A549 treated with CORT108297 at 1 μM for 4 hours (cell line): Measurements from ENCODE around the gene ABHD17A. TPM values are rescaled to one million over a fixed set of nuclear protein-coding genes. Genes with fewer than 3 reads are reported as not detected.

ENCODE experiments used
- total RNA-seq: library from RNA; stranded (reverse); fragments of 200-300 nt; extraction: Qiagen RNA extraction; gene quantifications from 5 replicates; pipeline ENCODE4 v1.2.3, GENCODE V29; 2022

ABHD17A gene
- 19.9 to 42.6 TPM (median 40.1 TPM) in 5 replicates for total RNA-seq

DNA sequence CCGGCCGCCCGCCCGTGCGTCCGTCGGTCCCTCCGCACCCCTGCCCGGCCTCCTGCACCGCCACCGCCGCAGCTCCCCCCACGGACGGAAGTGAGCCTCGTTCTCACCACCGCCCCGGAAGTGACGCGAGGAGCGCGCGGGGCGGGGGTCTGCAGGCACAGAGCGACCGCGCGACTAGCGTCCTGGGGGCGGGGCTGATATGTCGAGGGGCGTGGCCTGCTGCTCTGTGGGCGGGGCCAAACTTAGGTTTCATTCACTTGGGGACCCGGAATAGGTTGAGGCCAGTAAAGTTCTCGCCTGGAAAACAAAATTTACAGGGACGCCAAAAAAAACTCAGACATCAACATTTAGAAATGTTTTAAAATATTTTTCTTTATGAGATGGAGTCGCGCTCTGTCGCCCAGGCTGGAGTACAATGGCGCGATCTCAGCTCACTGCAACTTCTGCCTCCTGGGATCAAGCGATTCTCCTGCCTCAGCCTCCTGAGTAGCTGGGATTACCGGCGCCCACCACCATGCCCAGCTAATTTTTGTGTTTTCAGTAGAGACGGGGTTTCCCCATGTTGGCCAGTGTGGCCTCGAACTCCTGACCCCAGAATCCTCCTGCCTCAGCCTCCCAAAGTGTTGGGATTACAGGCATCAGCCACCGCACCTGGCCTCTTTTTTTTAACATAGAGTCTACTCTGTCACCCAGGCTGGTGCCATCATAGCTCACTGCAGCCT, at the start of gene ABHD17A:
Gene ABHD17A (minus strand): TSS at position 99 of the 722 bp plus-strand sequence. CDS start 3,930 bp downstream, outside the sequence.

GRCh38 chr19:1905110-1905862, 20.0 kb upstream of the ABHD17A start, which contains the start of the genes ADAT3 and SCAMP4:
Gene ADAT3 (plus strand): TSS chr19:1905399. CDS start chr19:1912048, 6,649 bp downstream.
Gene SCAMP4 (plus strand): TSS chr19:1905399. CDS start chr19:1915020, 9,621 bp downstream.

DNA sequence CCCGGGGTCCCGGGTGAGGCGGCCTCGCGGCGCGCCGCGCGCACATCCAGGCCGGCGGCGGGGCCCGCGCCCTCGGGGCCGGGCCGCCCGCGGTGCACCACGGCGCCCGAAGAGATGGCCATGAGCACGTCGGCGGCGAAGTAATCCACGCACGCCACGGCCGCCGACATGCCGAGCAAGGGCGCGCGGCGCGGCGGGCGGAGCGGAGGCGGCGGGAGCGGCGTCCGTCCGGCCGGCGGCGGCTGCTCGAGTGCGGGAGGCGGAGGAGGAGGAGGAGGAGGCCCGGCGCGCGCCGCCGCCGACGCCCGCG, 22.0 kb downstream of the ABHD17A start, which contains the start of gene KLF16:
Gene KLF16 (minus strand): TSS at position 252 of the 310 bp plus-strand sequence. CDS start 82 bp downstream, at position 170.

GRCh38 chr19:1848399-1849131, 36.7 kb downstream of the ABHD17A start, which contains the start of gene REXO1:
Gene REXO1 (minus strand): TSS chr19:1848483. CDS start chr19:1848358, 125 bp downstream.

Other genes with a start within 250 kb of the ABHD17A start
- 42.5 to 68.8 TPM (median 57.4 TPM) in 5 replicates for gene TCF3, start 232.9 kb downstream of the ABHD17A start, total RNA-seq
- not detected in 5 replicates for gene ONECUT3, start 132.0 kb downstream of the ABHD17A start, total RNA-seq
- 1.9 to 3.1 TPM (median 2.8 TPM) in 5 replicates for gene ATP8B3, start 73.2 kb downstream of the ABHD17A start, total RNA-seq
- 16.8 to 21.2 TPM (median 20.8 TPM) in 5 replicates for gene REXO1, start 37.0 kb downstream of the ABHD17A start, total RNA-seq
- 16.4 to 31.3 TPM (median 27.5 TPM) in 5 replicates for gene KLF16, start 21.9 kb downstream of the ABHD17A start, total RNA-seq
- 3.0 to 7.5 TPM (median 6.2 TPM) in 5 replicates for gene ADAT3, start 19.9 kb upstream of the ABHD17A start, total RNA-seq
- gene SCAMP4, start 19.9 kb upstream of the ABHD17A start, total RNA-seq: 49.4 to 72.7 TPM (median 50.7 TPM) in 5 replicates
- 33.9 to 53.7 TPM (median 52.8 TPM) in 5 replicates for gene CSNK1G2, start 55.7 kb upstream of the ABHD17A start, total RNA-seq
- 31.2 to 47.9 TPM (median 44.4 TPM) in 5 replicates for gene BTBD2, start 130.2 kb upstream of the ABHD17A start, total RNA-seq
- gene MKNK2, start 165.7 kb upstream of the ABHD17A start, total RNA-seq: 39.5 to 67.8 TPM (median 62.7 TPM) in 5 replicates
- gene MOB3A, start 210.8 kb upstream of the ABHD17A start, total RNA-seq: 10.1 to 12.6 TPM (median 11.4 TPM) in 5 replicates
- gene IZUMO4, start 211.4 kb upstream of the ABHD17A start, total RNA-seq: 0.40 to 0.66 TPM (median 0.50 TPM) in 5 replicates